Panc1 (cell line): ENCODE measurements around the gene CHERP. TPM values are rescaled to one million over a fixed set of nuclear protein-coding genes. Genes with fewer than 3 reads are reported as not detected.

Experiments
- ATAC-seq: fragments of 200-7000 bp; cut with Tn5 transposase; 2 replicates; pipeline ENCODE4 v1.9.1; 2020; ENCODE audit warnings: mild to moderate bottlenecking, moderate library complexity
- BruUV-seq: library from RNA; stranded (reverse); fragments of 400-500 nt; replicated peaks from 2 replicates; lab custom pipeline; 2021; lab: Mats Ljungman, UMichigan
- CTCF ChIA-PET: fragments of 300-600 bp; sonication (Branson Sonifier 250); formaldehyde crosslinking; loops from one replicate; lab custom pipeline; 2022; ENCODE audit warnings: antibody characterized with exemption; lab: Charles Lee
- POLR2A ChIA-PET: fragments of 300-600 bp; sonication (Branson Sonifier 250); formaldehyde crosslinking; loops from one replicate; lab custom pipeline; 2022; ENCODE audit warnings: antibody characterized with exemption; lab: Charles Lee
- DNase-seq: peaks from one replicate; pipeline ENCODE4 v3.0.0-alpha.2; 2010; ENCODE audit warnings: low read depth, low spot score
- H3K27ac ChIP-seq: 2 replicates; pipeline ENCODE4 v1.5.1; 2011; ENCODE audit warnings: mild to moderate bottlenecking, low read length, inconsistent platforms
- H3K27me3 ChIP-seq: fragments of 200-500 bp; sonication (Bioruptor generic); 2 replicates; pipeline ENCODE4 v1.6.0; 2014; ENCODE audit warnings: low read length, inconsistent platforms; ENCODE audit not compliant: control insufficient read depth, insufficient read depth
- H3K36me3 ChIP-seq: fragments of 200-500 bp; sonication (Bioruptor generic); 2 replicates; pipeline ENCODE4 v1.5.1; 2014; ENCODE audit warnings: inconsistent platforms, mild to moderate bottlenecking, low read length, moderate library complexity; ENCODE audit not compliant: control insufficient read depth, insufficient read depth
- H3K4me1 ChIP-seq: 2 replicates; pipeline ENCODE4 v1.5.1; 2011; ENCODE audit warnings: inconsistent platforms, mild to moderate bottlenecking, low read length, moderate library complexity; ENCODE audit not compliant: control insufficient read depth, insufficient read depth
- H3K4me3 ChIP-seq, 2 experiments: 2 replicates each; pipeline ENCODE4 v1.5.1; 2011 to 2012; ENCODE audit warnings: low read depth in 2 of 2, low read length in 2 of 2, mild to moderate bottlenecking in 2 of 2, inconsistent platforms in 1 of 2, moderate library complexity in 1 of 2
- H3K9me3 ChIP-seq: fragments of 200-500 bp; sonication (Bioruptor generic); 2 replicates; pipeline ENCODE4 v1.5.1; 2014; ENCODE audit warnings: low read depth, mild to moderate bottlenecking, inconsistent platforms, low read length, moderate library complexity; ENCODE audit not compliant: control insufficient read depth, insufficient read depth
- CTCF ChIP-seq: fragments of 450-650 bp; IDR thresholded peaks from 2 replicates; pipeline ENCODE4 v1.5.1; 2017; ENCODE audit warnings: mild to moderate bottlenecking
- POLR2AphosphoS5 ChIP-seq: IDR thresholded peaks from 2 replicates; pipeline ENCODE4 v1.6.1; 2012; ENCODE audit warnings: mild to moderate bottlenecking, low read depth, low read length, moderate library complexity
- SIN3A ChIP-seq: IDR thresholded peaks from 2 replicates; pipeline ENCODE4 v1.6.1; 2012; ENCODE audit warnings: low read depth, mild to moderate bottlenecking, low read length, moderate library complexity, borderline replicate concordance; ENCODE audit not compliant: insufficient read depth
- TCF7L2 ChIP-seq: IDR thresholded peaks from 2 replicates; pipeline ENCODE4 v1.6.1; 2011; ENCODE audit warnings: mild to moderate bottlenecking, low read depth, low read length, inconsistent platforms
- in situ Hi-C: cut with HindIII; loops from 2 replicates; pipeline ENCODE4 v1.10.0; 2016; ENCODE audit warnings: low sequenced_read_pairs, low pct_unique_long_range_greater_than_20kb
- intact Hi-C: fragments of 100-400 bp; cut with micrococcal nuclease; formaldehyde crosslinking; loops from one replicate; pipeline ENCODE4 v1.10.0; 2022; ENCODE audit not compliant: unreplicated experiment
- total RNA-seq: library from RNA; stranded (reverse); gene quantifications from one replicate; pipeline ENCODE4 v1.2.1, GENCODE V29; 2021; ENCODE audit not compliant: unreplicated experiment
- TF ChIP-seq, protein P1 (sequence below), 2 experiments: IDR thresholded peaks; 2 replicates each; pipeline ENCODE4 v1.6.1; 2011 to 2012; ENCODE audit warnings: low read depth in 2 of 2, control low read depth in 1 of 2, low read length in 1 of 2, mild to moderate bottlenecking in 1 of 2, moderate library complexity in 1 of 2; ENCODE audit not compliant: insufficient read depth in 1 of 2

Gene CHERP
- total RNA-seq, 1 experiment from 2014 or later = 48.3 TPM

- POLR2A ChIA-PET = no interaction called here
Measured at GRCh38 chr19:16476401-16476800, 65.8 kb downstream of the CHERP start.

GRCh38 chr19:16473875-16474392 is 68.3 kb downstream of the CHERP start:
- intact Hi-C loops (no loop called here), in situ Hi-C loops (no loop called here)
- Histone ChIP-seq H3K27me3 (no peaks in the 10 kb centered on the region), H3K36me3 (peaks cover 2% of the 10 kb centered on the region; the same call in 1 of the 2 replicates), H3K4me3 (no peak overlapping the region), H3K4me1 (peaks cover 10% of the 10 kb centered on the region), H3K27ac (no peak overlapping the region), H3K9me3 (no peaks in the 10 kb centered on the region)
- BruUV-seq = no TSS peak
- ATAC-seq (no peak), DNase-seq (no peak)
- ChIA-PET POLR2A (no interaction called here), CTCF (no interaction called here)
- TF ChIP-seq CTCF (no peak), SIN3A (no peak), TCF7L2 (no peak), POLR2AphosphoS5 (no peak)
- TF ChIP-seq, protein P1, sequence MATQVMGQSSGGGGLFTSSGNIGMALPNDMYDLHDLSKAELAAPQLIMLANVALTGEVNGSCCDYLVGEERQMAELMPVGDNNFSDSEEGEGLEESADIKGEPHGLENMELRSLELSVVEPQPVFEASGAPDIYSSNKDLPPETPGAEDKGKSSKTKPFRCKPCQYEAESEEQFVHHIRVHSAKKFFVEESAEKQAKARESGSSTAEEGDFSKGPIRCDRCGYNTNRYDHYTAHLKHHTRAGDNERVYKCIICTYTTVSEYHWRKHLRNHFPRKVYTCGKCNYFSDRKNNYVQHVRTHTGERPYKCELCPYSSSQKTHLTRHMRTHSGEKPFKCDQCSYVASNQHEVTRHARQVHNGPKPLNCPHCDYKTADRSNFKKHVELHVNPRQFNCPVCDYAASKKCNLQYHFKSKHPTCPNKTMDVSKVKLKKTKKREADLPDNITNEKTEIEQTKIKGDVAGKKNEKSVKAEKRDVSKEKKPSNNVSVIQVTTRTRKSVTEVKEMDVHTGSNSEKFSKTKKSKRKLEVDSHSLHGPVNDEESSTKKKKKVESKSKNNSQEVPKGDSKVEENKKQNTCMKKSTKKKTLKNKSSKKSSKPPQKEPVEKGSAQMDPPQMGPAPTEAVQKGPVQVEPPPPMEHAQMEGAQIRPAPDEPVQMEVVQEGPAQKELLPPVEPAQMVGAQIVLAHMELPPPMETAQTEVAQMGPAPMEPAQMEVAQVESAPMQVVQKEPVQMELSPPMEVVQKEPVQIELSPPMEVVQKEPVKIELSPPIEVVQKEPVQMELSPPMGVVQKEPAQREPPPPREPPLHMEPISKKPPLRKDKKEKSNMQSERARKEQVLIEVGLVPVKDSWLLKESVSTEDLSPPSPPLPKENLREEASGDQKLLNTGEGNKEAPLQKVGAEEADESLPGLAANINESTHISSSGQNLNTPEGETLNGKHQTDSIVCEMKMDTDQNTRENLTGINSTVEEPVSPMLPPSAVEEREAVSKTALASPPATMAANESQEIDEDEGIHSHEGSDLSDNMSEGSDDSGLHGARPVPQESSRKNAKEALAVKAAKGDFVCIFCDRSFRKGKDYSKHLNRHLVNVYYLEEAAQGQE (IDR thresholded peaks at IDR 0.05; ENCODE audit: insufficient read depth in 1 of 2, low read depth in 2 of 2, low read length in 1 of 2) = no peak

More at GRCh38 chr19:16476401-16476800, 65.8 kb downstream of the CHERP start:
- no peak for ATAC-seq
- no peak overlapping the region for H3K4me3 ChIP-seq
- no peak for DNase-seq
- H3K27me3 ChIP-seq = no peaks in the 10 kb centered on the region
- no peaks in the 10 kb centered on the region for H3K9me3 ChIP-seq
- in situ Hi-C loops (no loop called here), intact Hi-C loops (no loop called here)
- CTCF ChIA-PET = interaction anchor here (0.6 kb wide), 1 partner anchor 11 kb away, joined by 4 read pairs; no protein-coding TSS in a partner anchor
- no TSS peak for BruUV-seq
- TF ChIP-seq, protein P1 (IDR thresholded peaks at IDR 0.05; ENCODE audit: insufficient read depth in 1 of 2, low read depth in 2 of 2, low read length in 1 of 2) = no peak
- TF ChIP-seq SIN3A (no peak), POLR2AphosphoS5 (no peak), TCF7L2 (no peak), CTCF (no peak)
- no peaks in the 10 kb centered on the region for H3K4me1 ChIP-seq
- no peak overlapping the region for H3K27ac ChIP-seq
- no peaks in the 10 kb centered on the region; the same call in 1 of the 2 replicates for H3K36me3 ChIP-seq
